HG02571 (cell line): ENCODE measurements around the gene VAV2.
"Not testable (repeated sequence)": the region's sequence is repeated elsewhere in the genome, so short reads cannot be mapped to it uniquely, and the experiment has no call there.

Experiments
- ATAC-seq: cut with Tn5 transposase; IDR thresholded peaks from one replicate; pipeline ENCODE4 v1.9.1; 2021; ENCODE audit warnings: mild to moderate bottlenecking, moderate library complexity; ENCODE audit not compliant: unreplicated experiment

Gene VAV2

GRCh38 chr9:133762488-133763271 is 229.4 kb downstream of the VAV2 start:
- ATAC-seq: no peak

GRCh38 chr9:133761641-133762248 is 230.4 kb downstream of the VAV2 start:
- ATAC-seq: no peak

- no peak for ATAC-seq
These were observed 231.3 kb downstream of the VAV2 start for GRCh38 chr9:133760713-133761290.

- no peak for ATAC-seq
These were observed 232.2 kb downstream of the VAV2 start for GRCh38 chr9:133759946-133760345.

- ATAC-seq: no peak
These were observed 232.8 kb downstream of the VAV2 start for GRCh38 chr9:133759146-133759900.

- ATAC-seq: no peak
These were observed 233.9 kb downstream of the VAV2 start for GRCh38 chr9:133758228-133758627.

GRCh38 chr9:133754688-133755227 is 237.4 kb downstream of the VAV2 start:
- ATAC-seq: no peak

- ATAC-seq: no peak
These were observed 237.9 kb downstream of the VAV2 start for GRCh38 chr9:133754187-133754586.

GRCh38 chr9:133752739-133753446 is 239.2 kb downstream of the VAV2 start:
- no peak for ATAC-seq

GRCh38 chr9:133750982-133751649 is 241.0 kb downstream of the VAV2 start:
- no peak for ATAC-seq

- ATAC-seq: no peak
These were observed 244.8 kb downstream of the VAV2 start for GRCh38 chr9:133747309-133747708.

- ATAC-seq: not testable (repeated sequence)
These were observed 247.6 kb downstream of the VAV2 start for GRCh38 chr9:133744528-133744927.

- no peak for ATAC-seq
These were observed 249.2 kb downstream of the VAV2 start for GRCh38 chr9:133742849-133743444.

- no peak for ATAC-seq
These were observed 249.9 kb downstream of the VAV2 start for GRCh38 chr9:133742251-133742650.

- ATAC-seq: no peak
These were observed 250.4 kb downstream of the VAV2 start for GRCh38 chr9:133741716-133742115.

- ATAC-seq: no peak
These were observed 251.2 kb downstream of the VAV2 start for GRCh38 chr9:133740911-133741310.

GRCh38 chr9:133739408-133740280 is 252.5 kb downstream of the VAV2 start:
- no peak for ATAC-seq

- ATAC-seq: no peak
These were observed 253.4 kb downstream of the VAV2 start for GRCh38 chr9:133738640-133739225.
